Subcutaneous abdominal adipose tissue (tissue), 5 donors: ENCODE results near the gene S100A12.

Source experiments
- H3K27ac ChIP-seq: one replicate; pipeline ENCODE4 v1.7.0; 2013; ENCODE audit warnings: low read depth, mild to moderate bottlenecking, inconsistent platforms, low read length, moderate library complexity
- H3K27me3 ChIP-seq, 5 donors: one replicate each; pipeline ENCODE4 v1.7.0; 2013; ENCODE audit warnings: low read length in 5 of 5, inconsistent platforms in 1 of 5; ENCODE audit not compliant: control insufficient read depth in 5 of 5, insufficient read depth in 4 of 5
- H3K36me3 ChIP-seq, 5 donors: one replicate each; pipeline ENCODE4 v1.7.0; 2013; ENCODE audit warnings: low read length in 5 of 5; ENCODE audit not compliant: control insufficient read depth in 5 of 5, insufficient read depth in 5 of 5
- H3K4me1 ChIP-seq, 5 donors: one replicate each; pipeline ENCODE4 v1.7.0; 2013; ENCODE audit warnings: low read length in 5 of 5, mild to moderate bottlenecking in 3 of 5, moderate library complexity in 1 of 5; ENCODE audit not compliant: control insufficient read depth in 5 of 5, insufficient read depth in 5 of 5
- H3K4me3 ChIP-seq, 5 donors: one replicate each; pipeline ENCODE4 v1.7.0; 2013; ENCODE audit warnings: low read length in 5 of 5, low read depth in 1 of 5
- H3K9ac ChIP-seq, 5 donors: one replicate each; pipeline ENCODE4 v1.7.0; 2013; ENCODE audit warnings: low read length in 5 of 5, mild to moderate bottlenecking in 4 of 5, moderate library complexity in 3 of 5
- H3K9me3 ChIP-seq, 5 donors: one replicate each; pipeline ENCODE4 v1.7.0; 2013; ENCODE audit warnings: low read length in 5 of 5; ENCODE audit not compliant: control insufficient read depth in 5 of 5
- donor health status: healthy.
- donor health status: healthy.
- donor health status: healthy.
- donor health status: healthy.
- donor health status: healthy.

Gene S100A12

DNA sequence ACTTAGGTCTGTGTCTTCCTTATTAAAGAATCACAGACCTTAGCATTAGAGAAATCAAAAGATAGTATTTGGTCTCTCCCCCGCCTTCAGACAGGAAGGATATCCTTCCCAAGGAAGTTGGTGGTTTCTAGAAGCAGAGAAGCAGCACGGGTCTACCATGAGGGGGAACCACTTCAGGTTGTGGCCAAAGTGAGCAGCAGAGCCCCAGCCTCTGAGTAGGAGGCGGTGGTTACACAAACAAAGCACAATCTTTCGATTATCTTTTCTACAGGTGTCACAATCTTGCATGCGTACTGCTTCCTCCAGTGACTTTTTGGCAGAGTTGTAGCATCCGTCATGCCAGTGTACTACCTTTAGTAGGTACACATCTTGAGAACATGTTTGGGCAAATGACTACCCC, 35.6 kb downstream of the S100A12 start:
- no peak overlapping the region for H3K4me3 ChIP-seq
- no peak overlapping the region for H3K9ac ChIP-seq
- H3K4me1 ChIP-seq = no peaks in the 10 kb centered on the region
- H3K27me3 ChIP-seq = peaks cover 0 to 6% (median 0%) of the 10 kb centered on the region in 5 donors
- H3K36me3 ChIP-seq = no peaks in the 10 kb centered on the region
- no peak overlapping the region for H3K27ac ChIP-seq
- H3K9me3 ChIP-seq = no peaks in the 10 kb centered on the region

DNA sequence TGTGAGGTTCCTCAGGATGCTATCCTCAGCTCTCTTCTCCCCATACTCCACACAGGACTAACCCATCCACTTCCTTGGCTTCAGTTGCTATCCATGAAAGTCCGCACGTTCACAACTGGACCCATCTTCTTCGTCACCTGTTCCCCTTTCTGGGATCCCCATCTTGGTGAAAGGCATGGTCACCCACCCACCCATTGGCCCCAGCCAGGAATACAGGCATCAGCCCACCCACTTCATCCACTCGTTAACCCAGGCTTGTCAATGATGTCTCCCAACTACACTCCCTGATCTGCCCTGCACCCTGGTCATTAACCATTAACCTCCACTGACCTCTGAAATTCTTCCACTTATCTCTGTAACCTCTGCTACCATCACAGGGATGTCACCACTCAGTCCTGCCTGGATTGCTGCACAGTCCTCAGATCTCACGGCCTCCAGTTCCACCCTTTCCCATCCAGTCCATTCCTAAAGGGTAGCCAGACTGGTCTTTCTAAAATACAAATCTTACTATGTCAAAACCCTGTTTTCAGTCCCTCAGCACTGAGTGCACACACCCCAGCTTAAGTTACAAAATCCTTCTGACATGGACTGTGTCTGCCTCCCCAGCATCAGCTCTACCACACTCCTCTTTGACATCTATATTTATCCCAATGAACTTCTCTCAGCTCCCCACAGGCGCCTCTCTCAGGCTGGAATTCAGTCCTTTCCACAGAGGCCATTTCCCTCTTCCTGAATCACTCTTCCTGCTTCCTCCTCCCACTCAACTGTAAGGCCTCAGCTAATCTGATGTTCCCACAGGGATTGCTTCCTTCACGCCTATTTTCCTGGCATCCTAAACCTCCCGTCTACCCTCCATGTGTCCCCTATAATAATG, 37.2 kb downstream of the S100A12 start:
- no peaks in the 10 kb centered on the region for H3K27me3 ChIP-seq
- no peak overlapping the region for H3K27ac ChIP-seq
- H3K4me3 ChIP-seq = no peak overlapping the region
- H3K36me3 ChIP-seq = no peaks in the 10 kb centered on the region
- no peak overlapping the region for H3K9ac ChIP-seq
- H3K9me3 ChIP-seq = no peaks in the 10 kb centered on the region
- H3K4me1 ChIP-seq = no peaks in the 10 kb centered on the region

DNA sequence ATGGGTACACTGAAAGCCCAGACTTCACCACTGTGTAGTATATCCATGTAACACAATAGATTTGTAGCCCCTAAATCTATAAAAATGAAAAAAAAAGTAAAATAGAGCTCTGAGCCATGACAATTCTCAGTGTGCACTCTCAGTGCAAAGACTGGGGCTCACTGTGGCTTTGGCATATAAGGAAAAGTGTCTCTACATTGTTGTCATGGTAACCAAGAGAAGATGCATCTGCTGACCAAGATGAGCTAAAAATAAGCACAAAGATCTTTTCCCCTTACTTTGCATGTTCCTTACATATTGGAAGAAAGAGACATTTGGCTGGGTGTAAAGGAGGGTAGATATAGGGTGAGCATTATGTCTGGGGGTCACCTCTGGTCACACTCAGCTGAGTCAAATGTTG, 38.8 kb downstream of the S100A12 start:
- Histone ChIP-seq H3K9me3 (peaks cover 0 to 4% (median 2%) of the 10 kb centered on the region in 5 donors), H3K4me3 (no peak overlapping the region), H3K9ac (no peak overlapping the region), H3K36me3 (no peaks in the 10 kb centered on the region), H3K27me3 (no peaks in the 10 kb centered on the region), H3K27ac (no peak overlapping the region), H3K4me1 (no peaks in the 10 kb centered on the region)

- H3K9ac ChIP-seq = no peak overlapping the region
- no peak overlapping the region for H3K27ac ChIP-seq
- H3K4me3 ChIP-seq = no peak overlapping the region
- H3K36me3 ChIP-seq = no peaks in the 10 kb centered on the region
- peaks cover 2 to 10% (median 7%) of the 10 kb centered on the region in 5 donors for H3K9me3 ChIP-seq
- no peaks in the 10 kb centered on the region for H3K4me1 ChIP-seq
- peaks cover 0 to 4% (median 2%) of the 10 kb centered on the region in 5 donors for H3K27me3 ChIP-seq
Measured at GRCh38 chr1:153333902-153334301, 41.5 kb downstream of the S100A12 start.

DNA sequence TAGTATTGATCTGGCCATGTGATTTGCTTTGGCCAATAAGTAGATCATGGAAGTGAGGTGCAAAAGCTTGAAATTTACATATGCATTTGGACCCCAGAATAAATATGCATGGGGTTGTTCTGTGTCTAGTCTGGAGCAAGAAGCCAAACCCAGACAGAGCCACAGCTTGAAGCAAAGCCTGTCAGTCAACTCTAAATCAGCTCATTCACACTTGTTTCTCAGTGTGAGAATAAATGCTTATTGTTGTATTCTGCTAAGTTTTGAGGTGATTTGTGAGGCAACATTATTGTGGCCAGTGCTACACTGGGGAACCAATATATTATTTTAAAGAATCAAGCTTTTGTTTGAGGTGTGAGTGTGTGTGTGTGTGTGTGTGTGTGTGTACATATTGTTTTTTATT, 50.5 kb downstream of the S100A12 start:
- Histone ChIP-seq H3K36me3 (no peaks in the 10 kb centered on the region), H3K27me3 (peaks cover 0 to 4% (median 0%) of the 10 kb centered on the region in 5 donors), H3K9ac (no peak overlapping the region), H3K4me3 (no peak overlapping the region), H3K9me3 (peaks cover 11 to 36% (median 21%) of the 10 kb centered on the region in 5 donors), H3K27ac (no peak overlapping the region), H3K4me1 (no peaks in the 10 kb centered on the region)
